CD4-positive, alpha-beta T cell treated with Interleukin-10 for 1 hour (primary cell): ENCODE results near the gene VAV2.

ENCODE experiments used
- DNase-seq: peaks from one replicate; pipeline ENCODE4 v3.0.0-alpha.2; 2020

VAV2 gene, protein sequence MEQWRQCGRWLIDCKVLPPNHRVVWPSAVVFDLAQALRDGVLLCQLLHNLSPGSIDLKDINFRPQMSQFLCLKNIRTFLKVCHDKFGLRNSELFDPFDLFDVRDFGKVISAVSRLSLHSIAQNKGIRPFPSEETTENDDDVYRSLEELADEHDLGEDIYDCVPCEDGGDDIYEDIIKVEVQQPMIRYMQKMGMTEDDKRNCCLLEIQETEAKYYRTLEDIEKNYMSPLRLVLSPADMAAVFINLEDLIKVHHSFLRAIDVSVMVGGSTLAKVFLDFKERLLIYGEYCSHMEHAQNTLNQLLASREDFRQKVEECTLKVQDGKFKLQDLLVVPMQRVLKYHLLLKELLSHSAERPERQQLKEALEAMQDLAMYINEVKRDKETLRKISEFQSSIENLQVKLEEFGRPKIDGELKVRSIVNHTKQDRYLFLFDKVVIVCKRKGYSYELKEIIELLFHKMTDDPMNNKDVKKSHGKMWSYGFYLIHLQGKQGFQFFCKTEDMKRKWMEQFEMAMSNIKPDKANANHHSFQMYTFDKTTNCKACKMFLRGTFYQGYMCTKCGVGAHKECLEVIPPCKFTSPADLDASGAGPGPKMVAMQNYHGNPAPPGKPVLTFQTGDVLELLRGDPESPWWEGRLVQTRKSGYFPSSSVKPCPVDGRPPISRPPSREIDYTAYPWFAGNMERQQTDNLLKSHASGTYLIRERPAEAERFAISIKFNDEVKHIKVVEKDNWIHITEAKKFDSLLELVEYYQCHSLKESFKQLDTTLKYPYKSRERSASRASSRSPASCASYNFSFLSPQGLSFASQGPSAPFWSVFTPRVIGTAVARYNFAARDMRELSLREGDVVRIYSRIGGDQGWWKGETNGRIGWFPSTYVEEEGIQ

DNA sequence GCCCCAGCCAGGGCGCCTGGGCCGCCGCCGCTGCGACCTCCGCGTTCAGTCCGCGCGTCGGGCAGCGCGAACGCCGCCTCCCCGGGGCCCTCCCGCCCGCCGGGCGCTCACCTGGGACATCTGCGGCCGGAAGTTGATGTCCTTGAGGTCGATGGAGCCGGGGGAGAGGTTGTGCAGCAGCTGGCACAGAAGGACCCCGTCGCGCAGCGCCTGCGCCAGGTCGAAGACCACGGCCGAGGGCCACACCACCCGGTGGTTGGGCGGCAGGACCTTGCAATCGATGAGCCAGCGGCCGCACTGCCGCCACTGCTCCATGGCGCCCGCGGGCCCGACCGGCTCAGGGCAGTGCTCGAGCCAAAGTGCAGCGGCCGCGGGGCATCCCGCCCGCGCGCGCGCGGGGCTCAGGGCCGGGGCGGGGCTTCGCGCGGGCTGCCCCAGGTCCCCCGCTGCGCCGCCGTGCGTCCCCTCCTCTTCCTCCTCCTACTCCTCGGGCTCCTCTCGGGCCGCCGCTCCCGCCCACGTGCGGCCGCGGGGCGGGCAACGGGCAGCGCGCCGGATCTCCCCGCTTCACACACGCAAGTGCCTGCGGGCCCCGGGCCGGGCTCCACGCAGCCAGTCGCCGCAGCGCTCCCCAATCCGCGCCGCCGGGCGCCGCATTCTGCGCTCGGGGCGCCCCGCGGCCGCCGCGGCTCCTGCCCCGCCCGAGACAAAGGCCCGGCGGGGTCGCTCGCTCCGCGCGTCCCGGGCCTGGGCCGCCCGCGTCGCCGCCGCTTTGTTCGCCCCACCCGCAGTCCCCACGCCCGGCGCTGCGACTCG, at the start of gene VAV2:
VAV2 (minus strand) TSS at position 361 of the 816 bp plus-strand sequence; CDS start at position 315, 46 bp downstream.
- peak; percentile 39 for DNase-seq

DNA sequence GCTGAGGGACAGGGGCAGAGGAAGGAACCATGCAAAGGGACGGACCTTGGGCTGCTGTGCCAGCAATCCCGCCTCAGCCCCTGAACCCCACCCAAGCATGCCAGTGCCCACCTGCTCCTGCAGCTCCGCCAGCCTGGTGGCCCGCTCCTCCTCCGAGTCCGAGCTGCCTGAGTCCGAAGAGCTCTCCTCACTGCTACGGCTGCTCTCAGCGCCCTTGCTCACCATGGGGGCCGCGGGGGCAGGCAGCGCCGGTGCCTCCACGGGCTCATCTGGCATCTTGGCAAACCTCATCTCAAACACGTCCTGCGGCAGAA, 49.5 kb upstream of the VAV2 start:
- no peak for DNase-seq

DNA sequence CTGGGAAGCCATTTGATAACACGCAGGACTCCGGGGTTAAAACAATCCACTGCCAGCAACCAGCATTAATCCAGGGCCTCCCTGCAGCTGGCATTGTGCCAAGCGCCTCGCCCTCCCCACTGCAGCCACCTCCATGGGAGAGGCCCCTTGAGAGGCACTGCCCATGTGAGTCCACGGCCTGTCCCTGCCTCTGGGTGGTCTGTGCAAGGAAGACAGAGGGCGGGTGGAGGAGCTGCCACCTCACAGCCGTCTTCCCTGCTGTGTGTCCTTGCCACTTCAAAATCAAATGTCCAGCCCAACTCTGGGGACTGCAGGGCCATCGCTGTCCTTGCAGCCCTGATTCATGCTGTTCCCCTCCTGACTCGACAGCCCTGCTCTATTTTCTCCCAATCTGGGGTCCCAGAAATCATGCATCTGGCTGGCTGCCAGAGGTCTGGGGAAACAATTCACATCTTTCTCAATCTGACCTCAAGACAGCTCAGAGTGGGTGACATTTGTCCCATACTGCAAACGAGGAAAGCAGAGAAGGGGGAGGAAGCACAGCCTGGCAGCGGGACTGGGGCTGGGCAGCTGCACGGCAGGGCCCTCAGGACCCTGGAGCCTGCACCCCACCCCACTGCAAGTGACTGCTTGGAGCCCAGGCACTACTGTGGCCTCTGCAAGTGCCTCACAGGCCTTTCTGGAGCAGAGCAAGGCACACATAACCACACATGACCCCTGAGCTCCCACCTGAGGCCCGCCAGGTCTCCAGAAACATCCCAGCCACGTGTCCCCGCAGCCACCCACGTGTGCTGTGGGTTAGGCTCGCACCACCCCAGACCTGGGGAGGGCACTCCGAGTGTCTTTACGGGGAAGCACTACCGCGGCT, 48.9 kb upstream of the VAV2 start:
- no peak for DNase-seq

DNA sequence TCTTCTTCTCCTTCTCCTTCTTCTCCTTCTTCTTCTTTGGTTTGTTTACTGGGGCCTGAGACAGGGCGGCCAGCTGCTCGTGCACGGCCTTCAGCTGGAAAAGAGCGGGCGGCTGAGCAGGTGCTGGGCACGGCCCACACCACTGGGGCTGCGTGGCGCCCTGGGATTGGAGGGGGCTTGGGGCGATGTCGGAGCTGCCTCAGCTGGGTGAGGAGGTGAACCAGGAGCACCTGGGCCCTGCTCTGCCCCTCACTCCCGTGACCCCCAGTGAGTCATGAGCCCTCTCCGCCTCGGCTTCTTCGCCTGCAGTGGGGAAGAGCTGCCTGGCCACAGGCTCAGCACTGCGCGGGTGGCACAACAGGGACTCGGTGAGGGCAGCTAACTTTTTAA, 48.0 kb upstream of the VAV2 start:
- DNase-seq, result no peak

DNA sequence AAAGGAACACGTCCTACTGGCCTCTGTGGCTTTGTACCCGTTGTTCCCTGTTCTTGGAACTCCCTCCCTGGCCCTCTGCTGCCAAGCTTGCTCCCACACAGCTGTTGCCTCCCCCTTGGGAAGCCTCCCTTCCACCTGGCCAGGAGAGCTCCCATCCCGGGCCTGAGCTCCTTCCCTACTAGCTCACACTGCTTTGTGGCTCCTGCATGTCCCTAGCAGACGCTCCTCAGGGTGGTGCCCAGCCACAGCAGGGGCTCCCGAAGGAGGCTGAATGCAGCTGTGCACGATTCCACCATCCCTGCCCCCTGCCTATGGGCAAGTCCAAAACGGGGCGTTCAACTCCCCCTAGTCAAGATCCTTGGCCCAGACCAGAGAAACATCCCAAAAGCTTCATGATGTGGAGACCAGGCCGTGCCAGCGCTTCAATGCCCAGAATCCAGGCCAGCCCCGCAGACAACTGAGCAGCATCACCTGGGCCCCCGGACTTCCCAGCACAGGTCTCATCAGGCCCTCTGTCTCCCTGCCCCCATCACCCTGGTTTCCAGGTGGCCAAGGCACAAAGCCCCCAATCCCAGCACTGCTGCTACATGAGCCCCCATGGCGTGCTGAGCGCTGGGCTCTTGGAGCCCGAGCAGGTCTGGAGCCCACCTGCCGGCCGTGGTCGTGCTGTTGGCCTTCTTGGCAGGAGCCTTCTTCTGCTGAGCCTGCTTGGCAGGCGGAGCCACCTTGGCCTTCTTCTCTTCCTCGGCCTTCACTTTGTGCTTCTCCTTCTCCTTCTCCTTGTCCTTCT, 47.5 kb upstream of the VAV2 start:
- no peak for DNase-seq

DNA sequence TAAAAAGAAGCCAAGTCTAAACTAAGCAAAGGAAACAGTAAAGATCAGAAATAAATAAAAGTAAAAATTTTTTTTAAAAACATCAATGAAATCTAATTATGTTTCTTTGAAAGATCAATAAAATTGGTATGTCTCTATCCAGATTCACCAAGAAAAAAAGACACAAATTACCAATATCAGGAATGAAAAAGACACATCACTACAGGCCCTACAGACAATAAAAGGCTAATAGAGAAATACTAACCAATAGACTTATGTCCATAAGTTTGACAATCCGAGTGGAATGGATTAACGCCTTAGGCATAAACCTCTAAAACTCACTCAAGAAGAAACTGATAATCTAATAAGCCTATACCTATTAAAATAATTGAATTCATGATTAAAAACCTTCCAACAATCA, 45.5 kb upstream of the VAV2 start:
- DNase-seq, result no peak

DNA sequence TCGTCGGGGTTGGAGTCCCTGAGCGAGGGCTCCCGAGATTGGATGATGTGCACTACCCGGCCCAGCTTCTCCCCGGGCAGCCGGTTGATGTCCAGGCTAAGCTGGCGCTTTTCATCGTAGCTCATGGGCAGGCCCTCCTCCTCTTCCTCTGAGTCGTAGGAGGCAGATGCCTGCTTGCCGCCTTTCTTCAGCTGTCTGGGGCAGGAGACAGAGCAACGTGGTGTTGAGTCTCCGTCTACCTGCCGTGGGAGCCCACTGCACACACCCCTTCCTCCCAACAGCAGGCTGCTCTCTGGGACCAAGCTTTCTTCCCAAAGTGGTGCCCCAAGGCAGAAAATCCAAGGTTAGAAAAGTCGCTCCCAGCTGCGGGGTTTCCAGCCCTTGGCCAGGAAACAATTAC, 44.0 kb upstream of the VAV2 start:
- DNase-seq, result no peak

DNA sequence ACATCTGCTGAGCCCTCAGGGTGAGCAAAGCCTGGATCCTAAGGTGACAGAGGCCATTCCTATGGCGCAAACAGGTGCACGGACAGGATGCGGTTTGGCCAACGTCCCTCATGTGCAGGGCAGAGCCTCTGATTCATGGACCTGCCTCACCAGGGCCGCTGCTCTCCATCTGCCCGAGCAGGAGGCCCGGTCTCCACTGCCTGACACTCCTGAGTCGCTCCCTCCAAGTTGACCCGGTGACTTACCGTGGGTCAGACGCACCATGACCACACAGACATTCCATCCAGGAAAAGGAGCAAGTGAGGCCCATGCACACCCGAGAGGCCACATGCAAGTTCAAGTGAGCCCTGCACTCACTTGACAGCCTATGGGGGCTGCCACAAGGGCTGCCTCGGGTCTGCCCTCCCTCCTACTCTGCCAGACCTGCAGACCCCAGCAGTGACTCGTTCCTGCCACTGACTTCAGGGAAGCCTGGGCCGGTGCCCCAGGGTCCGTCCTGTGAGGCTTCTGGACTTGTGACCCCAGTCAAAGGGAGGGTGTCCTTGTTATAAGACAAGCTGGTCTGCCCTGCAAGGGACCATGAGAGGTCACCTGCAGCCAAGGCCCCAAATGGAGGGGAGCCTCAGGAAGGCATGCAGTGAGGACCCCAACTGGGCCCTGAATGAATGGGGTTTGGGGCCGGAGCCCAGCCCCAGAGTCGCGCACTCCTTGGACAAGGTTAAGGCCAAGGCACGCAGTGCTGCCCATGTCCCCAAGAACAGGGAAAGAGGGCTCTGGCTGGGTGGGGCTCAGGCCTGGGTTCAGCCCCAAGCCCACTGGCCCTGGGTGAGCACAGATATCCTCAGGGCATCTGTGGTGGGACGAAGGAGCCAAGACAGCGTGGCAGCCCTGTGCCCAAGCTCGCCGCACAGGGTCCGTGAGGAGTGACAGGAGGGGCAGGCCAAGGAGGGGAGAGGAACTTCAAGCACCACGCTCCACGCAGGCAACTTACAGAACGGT, 43.2 kb upstream of the VAV2 start:
- DNase-seq, result no peak

DNA sequence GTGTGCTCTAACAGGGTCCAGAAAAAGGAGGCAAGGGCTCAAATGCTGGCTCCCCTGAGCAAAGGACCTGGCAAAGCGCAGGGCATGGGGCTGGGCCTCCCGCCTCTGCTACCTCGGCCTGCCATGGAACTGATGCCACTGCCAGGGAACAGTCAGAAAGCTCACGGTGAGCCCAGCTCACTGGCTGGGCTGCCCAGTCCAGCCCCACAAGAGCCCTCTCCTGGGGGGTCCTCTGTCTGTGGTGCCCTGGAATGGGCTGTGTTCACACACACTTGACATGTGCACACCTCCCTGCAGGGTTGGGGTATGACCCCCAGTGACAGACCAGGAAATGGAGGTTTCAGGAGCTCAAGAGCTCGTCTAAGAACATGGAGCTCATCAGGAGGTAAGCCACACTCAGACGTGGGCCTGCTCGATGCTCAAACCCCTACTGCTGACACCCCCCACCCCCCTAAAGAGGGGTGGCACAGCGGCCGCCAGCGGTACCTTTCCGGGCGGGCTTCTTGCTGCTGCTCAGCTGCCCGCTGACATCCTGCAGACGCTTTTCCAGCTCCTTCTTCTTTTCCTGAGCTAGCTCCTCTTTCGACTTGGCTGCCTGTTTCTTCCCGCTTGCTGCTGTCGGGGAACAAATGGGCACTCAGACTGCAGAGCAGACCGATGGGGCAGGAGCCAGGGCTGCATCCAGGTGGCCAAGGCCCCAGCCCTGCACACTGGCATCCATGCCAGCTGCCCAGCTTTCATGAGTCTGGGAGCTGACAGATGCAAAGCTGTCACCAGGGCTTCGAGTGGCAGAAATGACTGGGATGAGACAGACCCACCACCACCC, 42.3 kb upstream of the VAV2 start:
- no peak for DNase-seq

DNA sequence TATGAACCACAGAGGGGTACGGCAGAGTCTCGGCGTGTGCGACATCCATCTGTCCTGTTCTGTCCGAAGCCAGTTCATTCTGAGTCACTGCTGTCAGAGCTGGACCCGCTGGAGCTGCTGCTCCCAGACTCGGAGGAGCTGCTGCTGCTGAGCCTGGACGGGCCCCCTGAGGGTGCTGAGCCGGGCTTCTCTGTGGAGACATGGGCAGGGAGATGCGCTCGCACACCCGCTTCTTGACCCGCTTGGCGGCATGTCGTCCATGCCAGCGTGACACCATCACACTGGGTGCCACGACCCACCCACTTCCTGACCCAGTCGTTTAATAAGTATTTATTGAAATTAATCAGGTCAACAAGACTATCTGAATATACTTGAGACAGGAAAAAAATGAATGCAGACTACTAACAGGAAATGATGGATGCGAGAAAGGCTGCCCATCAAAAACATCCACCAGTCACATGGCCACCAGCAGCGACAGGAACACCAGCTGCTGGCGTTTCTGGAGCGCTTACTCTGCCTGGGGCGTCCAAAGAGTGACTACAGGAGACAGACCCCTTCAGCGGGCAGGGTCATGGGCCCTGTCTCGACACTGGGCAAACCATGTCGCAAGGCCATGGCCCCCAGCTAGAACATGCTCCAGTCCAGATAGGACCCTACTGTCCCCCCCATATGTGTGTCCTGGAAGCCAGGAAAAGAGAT, 41.5 kb upstream of the VAV2 start:
- DNase-seq, result no peak

DNA sequence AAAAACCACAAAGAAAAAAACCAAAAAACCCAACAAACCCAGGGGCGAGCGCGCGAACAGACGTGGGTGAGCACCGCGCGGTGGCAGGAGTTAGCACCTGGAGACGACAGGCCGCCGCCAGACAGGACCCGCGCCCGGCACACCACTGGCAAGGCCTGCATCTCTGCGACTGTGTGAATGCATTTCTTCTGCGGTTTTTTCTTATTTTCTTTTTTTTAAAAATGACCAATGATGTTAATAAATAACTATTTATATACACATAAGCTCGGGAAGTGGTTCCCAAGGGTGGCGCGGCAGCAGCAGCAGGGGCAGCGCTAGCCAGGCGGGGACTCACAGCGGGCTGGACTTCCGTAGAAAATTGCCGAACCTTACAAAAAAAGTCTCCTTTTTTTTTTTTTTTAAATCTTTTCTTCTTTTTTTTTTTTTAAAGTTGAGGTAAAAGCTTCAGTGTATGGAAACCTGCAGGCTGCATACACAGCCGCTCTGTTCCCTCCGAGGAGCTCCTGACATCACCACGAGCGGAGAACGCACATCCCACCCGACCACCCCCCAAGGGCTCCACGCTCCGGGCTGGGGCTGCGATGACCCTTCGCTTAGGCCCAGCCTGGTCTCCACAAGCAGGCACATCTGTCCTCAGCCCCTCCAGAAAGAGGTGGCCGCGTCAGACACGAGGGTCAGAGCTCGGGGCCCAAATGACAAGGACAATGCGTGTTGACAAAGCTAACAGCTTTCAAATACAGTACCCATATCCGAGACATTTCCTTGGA, 40.5 kb upstream of the VAV2 start:
- no peak for DNase-seq

DNA sequence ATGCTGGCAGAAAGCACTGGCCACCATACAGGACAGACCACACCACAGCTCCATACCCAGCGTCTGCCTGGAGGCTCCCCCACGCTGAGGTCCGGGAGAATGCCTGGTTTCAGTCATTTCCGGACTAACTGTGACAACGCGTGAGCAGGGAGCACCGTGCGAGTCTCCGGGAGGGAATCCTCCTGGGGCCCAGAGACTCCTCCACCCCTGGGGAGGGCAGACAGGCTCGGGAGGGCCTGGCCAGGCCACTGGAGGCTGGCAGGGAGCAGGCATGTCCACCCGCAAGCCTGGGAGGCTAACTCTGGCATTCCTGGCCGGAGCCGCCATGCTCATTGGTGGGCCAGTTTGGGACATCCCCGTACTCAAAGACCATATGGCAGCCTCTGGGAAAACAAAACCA, 39.7 kb upstream of the VAV2 start:
- no peak for DNase-seq

DNA sequence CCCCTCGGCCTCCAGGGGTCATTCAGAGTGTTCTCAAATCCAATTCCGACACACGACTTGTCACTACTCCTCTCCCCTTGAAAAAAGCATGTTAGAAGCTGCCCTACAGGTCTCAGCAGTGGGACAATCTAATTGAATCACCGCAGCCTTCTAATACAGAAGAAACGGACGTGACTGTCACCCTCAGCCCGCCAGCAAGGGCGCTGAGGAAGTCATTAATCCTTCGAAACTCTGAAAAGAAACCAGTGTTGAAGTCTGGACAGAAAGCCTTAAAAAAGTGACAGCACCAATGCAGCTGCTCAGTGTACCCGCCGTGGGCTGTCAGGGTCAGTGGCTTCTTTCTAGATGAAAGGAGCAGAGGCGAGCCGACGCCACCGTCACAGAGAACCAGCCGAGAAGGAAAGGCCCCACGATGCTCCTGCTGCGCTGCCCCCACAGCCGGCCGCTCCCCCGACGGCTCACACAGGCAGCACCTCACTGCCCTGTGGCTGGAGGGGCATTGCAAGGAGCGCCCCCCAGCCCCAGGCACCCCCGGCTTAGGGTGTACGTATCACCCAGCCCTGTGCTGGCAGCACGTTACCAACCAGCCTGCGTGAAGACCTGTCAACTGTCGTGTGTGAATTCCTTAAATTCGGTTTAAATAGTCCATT, 38.8 kb upstream of the VAV2 start:
- no peak for DNase-seq

DNA sequence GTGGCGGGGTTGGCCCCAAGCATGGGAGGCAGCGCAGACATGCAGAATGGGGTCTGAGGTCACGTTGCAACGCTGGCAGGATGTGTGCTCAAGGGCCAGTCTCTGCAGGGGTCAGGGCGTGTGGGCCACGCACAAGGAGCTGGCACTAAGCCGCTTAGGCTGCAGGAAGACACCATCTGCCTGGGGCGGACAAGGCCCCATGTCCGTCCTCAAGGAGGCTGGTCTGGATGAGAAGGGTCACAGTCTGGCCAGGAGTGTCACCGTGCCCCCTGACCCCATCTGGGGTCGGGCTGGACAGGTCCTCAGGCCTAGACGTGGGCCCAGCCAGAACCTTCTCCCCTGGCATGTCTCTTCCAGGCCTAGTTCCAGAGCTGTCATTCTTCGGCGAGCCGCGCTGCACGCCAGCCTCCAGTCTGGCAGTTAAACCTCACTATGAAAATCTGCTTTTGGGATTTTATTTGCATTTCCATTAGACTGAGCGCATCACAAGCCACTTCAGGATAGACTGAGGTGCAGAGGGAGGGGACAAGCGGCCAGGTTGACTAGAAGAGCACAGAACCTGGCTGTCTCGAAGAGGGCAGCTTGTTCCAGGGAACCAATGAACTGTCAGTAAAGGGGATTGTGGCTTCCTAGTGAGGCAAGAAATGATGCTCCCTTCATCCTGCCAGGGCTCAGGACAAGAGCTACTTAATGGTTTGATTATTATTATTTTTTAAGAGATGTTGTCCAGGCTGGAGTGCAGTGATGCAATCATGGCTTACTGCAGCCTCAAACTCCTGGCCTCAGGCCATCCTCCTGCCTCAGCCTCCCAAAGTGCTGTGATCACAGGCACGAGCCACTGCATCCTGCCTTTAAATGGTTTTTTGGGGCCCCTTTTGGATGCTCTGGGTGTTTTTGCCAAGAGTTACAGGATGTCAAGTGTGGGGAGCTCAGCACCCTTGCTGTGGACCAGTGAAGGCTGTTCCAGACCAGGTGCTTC, 37.4 kb upstream of the VAV2 start:
- DNase-seq, result no peak

DNA sequence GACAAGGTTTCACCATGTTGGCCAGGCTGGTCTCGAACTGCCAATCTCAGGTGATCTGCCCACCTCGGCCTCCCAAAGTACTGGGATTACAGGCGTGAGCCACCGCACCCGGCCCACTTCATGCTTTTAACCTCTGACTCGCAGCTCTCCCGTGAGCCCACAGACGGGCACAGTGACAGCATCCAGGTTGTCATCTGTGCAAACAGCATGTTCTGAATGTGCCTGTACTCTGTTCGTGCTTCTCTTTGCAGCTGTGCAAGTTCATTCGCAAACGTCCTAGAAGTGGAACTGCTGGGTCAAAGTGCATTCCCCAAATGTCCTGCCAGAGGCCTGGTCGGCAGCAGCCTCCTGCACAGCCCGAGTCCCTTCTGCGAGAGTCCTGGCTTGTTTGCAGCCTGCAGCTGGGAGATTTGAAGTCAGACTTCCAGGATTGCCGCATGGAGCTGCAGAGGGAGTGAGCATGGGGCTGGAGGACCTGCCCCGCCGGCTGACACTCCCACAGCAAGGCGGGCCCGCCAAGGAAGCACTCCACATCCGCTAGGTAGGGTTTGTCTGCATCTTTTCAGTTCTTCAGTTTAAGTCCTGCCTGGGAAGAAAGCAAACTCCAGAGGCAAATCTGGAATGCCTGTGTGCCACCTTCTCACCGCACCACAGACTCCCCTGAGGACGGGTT, 36.6 kb upstream of the VAV2 start:
- DNase-seq, result no peak
